CD4-positive, alpha-beta T cell treated with Interleukin-15 for 1 hour (primary cell): ENCODE data around the gene HGS.
A peak's percentile ranks its signal among the peaks of the same experiment; 100 is the strongest.
"Not testable (repeated sequence)": the region's sequence is repeated elsewhere in the genome, so short reads cannot be mapped to it uniquely, and the experiment has no call there.

Experiments
- DNase-seq: peaks from one replicate; pipeline ENCODE4 v3.0.0-alpha.2; 2020

Gene HGS

DNA sequence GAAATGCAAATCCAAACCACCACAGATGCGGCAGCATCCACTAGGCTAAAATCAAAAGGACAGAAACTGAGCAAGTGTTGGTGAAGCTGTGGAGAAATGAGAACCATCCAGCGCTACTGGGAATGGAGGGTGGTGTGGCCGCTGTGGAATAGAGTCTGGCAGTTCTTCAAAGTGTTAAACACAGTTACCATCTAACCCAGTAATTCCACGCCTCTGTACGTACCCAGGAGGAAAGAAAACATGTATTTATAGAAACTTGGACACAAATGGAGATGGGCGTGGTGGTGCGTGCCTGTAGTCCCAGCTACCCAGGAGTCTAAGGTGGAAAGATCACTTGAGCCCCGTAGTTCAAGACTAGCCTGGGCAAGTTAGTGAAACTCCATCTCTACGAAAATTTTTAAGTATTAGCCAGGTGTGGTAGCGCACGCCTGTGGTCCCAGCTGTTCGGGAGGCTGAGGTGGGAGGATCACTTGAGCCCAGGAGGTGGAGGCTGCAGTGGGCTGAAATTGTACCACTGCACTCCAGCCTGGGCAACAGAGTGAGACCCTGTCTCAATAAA lies 39.9 kb downstream of the HGS start:
- no peak for DNase-seq

DNA sequence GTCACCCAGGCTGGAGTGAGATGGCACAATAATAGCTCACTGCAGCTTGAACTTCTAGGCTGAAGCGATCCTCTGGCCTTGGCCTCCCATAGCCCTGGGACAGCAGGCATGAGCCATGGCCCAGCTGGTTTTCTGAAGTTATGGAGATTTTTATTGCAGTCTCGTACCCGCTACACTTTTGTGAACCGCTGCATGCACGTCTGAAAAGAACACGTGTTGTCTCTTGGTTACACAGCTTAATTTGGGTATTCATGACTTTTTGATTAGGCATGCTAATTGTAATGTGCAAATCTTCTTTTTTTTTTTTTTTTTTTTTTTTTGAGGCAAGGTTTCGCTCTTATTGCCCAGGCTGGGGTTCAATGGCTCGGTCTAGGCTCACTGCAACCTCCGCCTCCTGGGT lies 41.6 kb downstream of the HGS start:
- no peak for DNase-seq

GRCh38 chr17:81726004-81726403 lies 42.2 kb downstream of the HGS start:
- no peak for DNase-seq

- DNase-seq: no peak
Observed at GRCh38 chr17:81727324-81728031, 43.7 kb downstream of the HGS start.

DNA sequence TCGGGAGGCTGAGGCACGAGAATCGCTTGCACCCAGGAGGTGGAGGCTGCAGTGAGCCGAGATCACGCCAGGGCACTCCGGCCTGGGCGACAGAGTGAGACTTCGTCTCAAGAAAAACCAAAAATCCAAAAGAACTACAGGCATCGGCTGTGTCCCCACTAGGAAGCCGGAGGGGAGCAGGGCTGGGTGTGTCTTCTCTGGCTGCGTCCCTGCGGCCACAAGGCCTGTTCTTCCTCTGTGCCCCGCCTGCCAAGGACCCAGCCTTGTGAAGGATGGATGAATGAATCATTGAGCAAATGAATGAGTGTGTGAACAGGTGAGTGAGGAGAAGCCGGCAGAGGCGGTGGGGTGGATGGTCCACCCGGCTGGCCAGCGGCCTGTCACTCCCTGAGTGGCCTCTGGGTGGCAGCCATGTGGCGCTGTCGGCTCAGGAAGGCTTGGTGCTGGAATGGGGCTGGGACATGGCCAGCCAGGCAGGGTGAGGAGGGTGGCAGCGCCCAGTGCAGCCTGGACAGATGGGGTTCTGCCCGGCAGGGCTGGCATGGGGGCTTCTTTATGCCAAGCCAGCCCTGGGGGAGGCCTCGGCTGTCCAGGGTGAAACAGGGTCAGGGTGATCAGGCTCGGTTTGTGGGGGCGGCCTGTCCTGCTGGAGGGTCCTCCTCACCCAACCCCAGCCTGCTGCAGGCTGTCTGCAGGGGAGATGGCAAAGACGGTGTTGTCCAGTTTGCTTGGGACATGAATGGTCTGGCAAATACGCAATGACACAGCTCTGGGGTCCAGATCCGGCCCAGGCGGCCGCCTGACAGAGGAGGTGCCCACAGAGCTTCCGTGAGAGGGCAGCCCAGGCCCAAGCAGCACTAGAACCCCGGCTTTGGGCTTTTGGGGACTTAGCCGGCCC lies 49.9 kb downstream of the HGS start:
- peak; percentile 65 for DNase-seq

DNA sequence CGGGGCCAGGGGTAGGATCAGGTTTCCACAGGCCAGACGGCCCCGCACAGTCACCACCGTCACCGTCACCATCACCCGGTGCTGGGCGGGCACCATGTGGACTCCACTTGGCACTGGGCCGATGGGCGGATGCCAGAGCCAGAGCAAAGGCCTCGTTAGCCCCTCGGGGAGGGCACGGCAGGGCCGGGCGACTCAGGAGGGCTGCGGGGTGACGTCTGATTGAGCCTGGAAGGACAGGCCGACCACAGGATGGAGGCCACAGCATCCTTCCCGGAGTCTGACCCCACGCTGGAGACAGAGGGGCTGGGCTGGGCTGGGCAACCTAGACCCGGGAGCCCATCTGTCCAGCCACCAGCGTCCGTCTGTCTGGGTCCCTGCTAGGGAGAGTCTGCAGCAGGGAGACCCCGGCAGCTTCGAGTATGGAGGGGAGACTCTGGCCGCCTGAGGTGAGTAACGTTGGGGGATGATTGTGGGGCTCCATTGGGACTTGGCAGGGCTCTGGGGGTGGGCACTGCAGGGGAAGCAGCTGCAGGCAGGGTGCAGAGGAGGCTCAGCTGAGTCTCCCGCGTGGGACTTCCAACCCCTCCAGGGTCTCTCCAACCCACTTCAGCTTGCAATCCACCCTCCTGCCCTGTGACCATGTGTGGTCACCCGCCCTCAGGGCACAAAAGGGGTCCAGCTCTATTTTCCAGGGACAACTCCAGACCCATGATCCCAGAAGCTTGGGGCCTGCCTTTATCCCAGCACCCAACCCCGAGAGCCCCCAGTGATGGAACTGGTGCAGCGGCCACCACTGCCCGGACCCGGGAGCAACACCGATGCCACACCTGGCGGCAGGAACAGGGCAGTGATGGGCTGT lies 50.8 kb downstream of the HGS start:
- no peak for DNase-seq

DNA sequence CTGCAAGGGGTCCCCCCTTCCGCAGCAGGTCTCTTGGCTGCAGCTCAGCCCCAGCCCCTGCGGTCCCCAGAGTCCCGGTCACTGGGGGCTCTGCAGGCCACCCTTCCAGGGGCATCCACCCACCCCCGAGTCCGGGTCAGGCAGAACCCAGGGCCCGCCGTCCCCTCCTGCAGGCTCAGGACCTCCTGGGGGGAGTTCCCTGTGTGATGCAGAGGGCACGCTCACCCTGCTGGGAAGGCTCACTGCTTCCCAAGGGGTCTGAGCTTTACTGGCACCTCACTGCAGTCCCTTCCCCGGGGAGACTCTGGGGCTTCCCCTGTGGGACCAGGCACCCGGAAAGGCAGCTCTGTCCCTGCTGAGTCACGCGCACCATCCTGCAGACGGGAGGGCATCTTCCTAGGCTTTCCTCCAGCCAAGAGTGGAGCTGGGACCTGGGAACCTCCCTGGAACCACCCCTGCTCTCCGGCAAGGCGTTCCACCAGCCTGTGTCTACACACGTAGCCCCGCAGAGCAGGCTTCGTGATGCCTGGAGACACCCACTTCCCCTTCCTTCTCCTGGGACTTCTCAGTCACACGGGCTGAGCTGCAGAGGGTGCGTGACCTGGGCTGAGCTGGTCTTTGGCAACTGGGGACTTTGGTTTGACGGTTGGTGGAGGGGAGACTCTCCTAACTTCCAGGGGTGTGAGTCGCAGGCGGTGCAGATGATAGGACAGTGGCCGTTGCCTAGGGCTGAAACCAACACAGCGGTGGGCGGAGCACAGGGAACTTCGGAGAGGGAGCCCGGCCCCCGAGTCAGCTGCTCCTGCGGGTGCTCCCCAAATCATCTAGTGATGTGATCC lies 51.7 kb downstream of the HGS start:
- peak; percentile 67 for DNase-seq

GRCh38 chr17:81737947-81738800 lies 54.4 kb downstream of the HGS start:
- no peak for DNase-seq

- no peak for DNase-seq
Observed at GRCh38 chr17:81738801-81739393, 55.1 kb downstream of the HGS start.

DNA sequence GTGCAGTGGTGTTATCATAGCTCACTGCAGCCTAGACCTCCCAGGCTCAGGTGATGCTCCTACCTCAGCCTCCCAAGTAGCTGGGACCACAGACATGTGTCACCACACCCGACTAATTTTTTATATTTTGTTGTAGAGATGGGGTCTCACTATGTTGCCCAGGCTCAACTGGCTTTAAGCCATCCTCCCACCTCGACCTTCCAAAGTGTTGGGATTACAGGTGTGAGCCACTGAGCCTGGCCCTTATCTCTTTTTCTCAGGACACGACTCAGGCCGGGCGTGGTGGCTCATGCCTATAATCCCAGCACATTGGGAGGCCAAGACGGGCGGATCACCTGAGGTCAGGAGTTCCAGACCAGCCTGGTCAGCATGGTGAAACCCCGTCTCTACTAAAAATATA lies 55.8 kb downstream of the HGS start:
- DNase-seq: not testable (repeated sequence)

GRCh38 chr17:81740395-81740961 lies 56.7 kb downstream of the HGS start:
- no peak for DNase-seq

DNA sequence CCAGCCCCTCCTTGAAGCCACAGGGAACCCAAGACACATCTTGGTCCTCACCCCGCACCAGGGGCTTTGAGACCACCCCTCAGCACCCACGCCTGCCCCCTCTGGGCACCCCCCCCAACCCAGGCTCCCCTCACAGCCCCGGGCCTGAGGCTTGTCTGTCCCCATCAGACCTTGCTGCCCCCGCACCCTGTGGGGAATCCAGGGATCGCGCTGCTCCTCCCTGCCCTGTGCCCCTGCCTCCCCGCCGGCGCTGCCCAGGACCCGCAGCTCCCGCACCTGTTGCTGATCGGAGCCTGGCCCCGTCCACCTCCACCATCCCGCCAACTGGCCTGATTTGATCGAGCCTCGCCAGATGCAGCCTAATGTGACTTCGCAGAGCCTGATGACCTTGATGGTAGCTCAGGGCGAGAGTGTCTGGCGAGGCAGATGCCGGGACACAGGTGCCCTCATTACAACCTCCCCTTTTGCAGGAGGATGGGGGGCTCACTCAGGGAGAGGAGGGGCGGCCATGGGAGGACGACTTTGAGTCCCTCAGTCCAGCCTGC lies 57.3 kb downstream of the HGS start:
- no peak for DNase-seq

GRCh38 chr17:81741594-81742452 lies 58.0 kb downstream of the HGS start:
- DNase-seq: no peak
